ENCODE data around the gene LARGE1.

LARGE1 gene

DNA sequence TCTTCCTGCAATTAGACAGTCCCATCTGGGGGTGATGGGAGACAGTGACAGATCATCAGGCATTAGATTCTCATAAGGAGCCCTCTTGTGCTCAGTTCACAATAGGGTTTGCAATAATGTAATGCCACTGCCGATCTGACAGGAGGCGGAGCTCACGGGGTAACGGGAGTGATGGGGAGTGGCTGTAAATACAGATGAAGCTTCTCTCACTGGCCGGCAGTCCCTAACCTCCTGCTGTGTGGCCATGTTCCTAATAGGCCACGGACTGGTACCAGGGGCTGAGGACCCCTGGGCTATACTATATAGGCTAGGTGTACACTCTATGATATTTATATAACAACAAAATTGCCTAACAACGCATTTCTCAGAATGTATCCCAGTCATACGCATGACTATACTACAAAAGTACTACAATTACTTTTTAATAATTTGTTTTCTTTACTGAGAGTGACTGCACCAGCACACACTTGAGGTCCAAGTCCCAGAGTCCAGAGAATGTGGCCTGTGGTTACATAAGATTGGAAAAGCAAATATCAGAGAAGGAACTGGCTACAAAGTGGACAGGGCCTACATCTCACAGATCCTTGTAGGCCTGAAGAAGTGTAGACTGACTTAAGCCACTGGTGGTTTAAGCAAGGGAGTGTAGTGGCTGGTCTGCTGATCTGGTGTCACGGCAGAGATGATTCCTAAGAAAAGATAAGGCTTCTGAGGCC, 200.0 kb downstream of the LARGE1 start:
- H3K9me3 Mint-ChIP-seq, result peaks cover 6% of the 10 kb centered on the region
- TF ChIP-seq, protein P1, sequence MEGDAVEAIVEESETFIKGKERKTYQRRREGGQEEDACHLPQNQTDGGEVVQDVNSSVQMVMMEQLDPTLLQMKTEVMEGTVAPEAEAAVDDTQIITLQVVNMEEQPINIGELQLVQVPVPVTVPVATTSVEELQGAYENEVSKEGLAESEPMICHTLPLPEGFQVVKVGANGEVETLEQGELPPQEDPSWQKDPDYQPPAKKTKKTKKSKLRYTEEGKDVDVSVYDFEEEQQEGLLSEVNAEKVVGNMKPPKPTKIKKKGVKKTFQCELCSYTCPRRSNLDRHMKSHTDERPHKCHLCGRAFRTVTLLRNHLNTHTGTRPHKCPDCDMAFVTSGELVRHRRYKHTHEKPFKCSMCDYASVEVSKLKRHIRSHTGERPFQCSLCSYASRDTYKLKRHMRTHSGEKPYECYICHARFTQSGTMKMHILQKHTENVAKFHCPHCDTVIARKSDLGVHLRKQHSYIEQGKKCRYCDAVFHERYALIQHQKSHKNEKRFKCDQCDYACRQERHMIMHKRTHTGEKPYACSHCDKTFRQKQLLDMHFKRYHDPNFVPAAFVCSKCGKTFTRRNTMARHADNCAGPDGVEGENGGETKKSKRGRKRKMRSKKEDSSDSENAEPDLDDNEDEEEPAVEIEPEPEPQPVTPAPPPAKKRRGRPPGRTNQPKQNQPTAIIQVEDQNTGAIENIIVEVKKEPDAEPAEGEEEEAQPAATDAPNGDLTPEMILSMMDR (IDR thresholded peaks at IDR 0.05; ENCODE audit: unreplicated experiment in 3 of 3), result no peak
- no peak overlapping the region for H3K27ac Mint-ChIP-seq
- H3K4me3 Mint-ChIP-seq, result no peak overlapping the region
- H3K27me3 Mint-ChIP-seq (ENCODE audit: low read depth), result no peaks in the 10 kb centered on the region
- H3K4me1 Mint-ChIP-seq, result peaks cover 3% of the 10 kb centered on the region
- H3K36me3 Mint-ChIP-seq (ENCODE audit: low read depth), result peaks cover 20% of the 10 kb centered on the region

DNA sequence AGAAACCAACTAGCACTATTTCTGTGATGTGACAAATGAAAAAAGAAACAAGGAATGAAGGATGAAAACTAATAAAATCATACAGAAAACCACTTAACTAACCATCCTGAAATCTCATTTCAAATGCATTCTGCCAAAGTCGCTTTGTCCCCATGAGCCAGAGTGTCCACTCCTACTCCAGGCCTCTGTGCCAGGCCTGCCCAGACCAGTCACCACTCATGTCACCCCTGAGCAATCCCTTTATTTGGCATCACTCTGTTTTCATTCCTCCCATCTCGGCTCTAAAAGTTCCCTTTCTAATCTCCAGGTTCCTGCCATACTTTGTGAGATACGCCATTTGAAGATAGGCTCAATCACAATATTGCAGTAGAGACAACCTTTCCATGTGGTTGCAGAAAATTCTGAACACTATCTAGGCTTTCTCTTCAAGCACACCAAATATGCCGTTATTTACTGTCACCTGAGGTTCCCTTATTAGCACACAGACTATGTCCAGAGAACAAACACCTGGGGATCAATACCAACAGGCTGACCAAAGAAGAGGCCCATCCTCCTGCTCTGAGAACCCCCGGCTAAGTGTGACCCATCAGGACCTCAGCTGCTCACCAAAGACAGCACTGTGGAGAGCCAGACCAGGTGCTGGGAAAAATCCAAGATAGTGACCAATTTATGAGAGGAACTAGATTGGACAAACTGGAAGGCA, 202.4 kb downstream of the LARGE1 start:
- TF ChIP-seq, protein P1 (IDR thresholded peaks at IDR 0.05; ENCODE audit: unreplicated experiment in 3 of 3), result no peak
- Mint-ChIP-seq H3K4me3 (no peak overlapping the region), H3K36me3 (ENCODE audit: low read depth) (peaks cover 42% of the 10 kb centered on the region), H3K27ac (no peak overlapping the region), H3K4me1 (peaks cover 5% of the 10 kb centered on the region), H3K27me3 (ENCODE audit: low read depth) (no peaks in the 10 kb centered on the region), H3K9me3 (peaks cover 26% of the 10 kb centered on the region)

DNA sequence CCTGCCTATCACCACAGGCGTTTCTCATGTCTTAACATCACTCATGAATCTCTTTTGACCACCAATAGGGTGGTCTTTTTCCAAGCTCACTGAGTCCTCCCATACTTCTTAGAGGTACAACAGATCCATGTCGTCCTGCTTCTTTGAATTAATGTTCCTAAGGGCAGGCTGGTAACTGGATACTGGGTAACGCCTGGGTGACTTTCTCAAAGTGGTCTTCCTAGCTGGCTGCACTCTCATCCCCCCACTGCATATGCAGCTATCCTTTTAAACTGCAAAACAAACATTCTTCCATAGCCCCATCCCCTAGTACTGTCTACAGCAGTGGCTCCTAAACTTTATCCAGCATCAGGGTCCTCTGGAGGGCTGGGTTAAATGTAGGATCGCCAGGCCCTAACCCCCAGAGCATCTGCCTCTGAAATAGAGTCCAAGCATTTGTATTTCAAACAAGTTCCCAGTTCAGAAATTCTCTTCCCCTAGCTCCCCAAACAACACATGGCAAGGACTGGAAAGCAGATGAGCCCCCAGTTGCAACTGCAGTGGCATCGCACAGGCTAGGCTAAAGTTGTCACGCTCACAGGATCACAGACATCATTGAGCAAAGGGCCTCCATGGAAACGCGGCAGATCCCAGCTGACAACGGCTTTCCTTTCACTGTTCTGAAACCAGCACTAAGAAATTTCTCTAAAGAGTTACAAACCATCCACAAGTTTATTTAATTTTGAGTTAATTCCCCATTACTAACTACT, 204.9 kb downstream of the LARGE1 start:
- no peaks in the 10 kb centered on the region for H3K27me3 Mint-ChIP-seq (ENCODE audit: low read depth)
- H3K9me3 Mint-ChIP-seq, result peaks cover 38% of the 10 kb centered on the region
- H3K36me3 Mint-ChIP-seq (ENCODE audit: low read depth), result peaks cover 56% of the 10 kb centered on the region
- H3K4me1 Mint-ChIP-seq, result peaks cover 11% of the 10 kb centered on the region
- no peak overlapping the region for H3K4me3 Mint-ChIP-seq
- TF ChIP-seq, protein P1 (IDR thresholded peaks at IDR 0.05; ENCODE audit: unreplicated experiment in 3 of 3), result no peak
- H3K27ac Mint-ChIP-seq, result no peak overlapping the region

DNA sequence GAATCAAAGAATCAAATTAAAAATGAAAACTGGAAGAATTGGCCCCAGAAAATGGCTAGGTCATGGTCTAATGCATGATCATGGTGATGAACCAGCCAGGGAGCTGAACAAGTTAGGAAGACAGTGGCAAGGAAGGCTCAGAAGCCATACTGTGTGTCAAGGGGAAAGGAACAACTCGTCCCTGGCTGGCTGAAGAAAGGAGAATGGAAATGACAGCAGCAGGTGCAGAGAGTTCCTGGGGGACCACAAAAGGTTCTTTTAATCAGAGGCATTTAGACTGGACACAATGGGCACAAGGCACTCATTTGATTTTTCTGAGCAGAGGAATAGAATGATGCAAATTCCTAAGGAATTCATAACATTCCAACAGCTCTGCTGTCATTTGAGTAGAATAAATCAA, 209.9 kb downstream of the LARGE1 start:
- TF ChIP-seq, protein P1 (IDR thresholded peaks at IDR 0.05; ENCODE audit: unreplicated experiment in 3 of 3), result no peak
- peaks cover 19% of the 10 kb centered on the region for H3K4me1 Mint-ChIP-seq

DNA sequence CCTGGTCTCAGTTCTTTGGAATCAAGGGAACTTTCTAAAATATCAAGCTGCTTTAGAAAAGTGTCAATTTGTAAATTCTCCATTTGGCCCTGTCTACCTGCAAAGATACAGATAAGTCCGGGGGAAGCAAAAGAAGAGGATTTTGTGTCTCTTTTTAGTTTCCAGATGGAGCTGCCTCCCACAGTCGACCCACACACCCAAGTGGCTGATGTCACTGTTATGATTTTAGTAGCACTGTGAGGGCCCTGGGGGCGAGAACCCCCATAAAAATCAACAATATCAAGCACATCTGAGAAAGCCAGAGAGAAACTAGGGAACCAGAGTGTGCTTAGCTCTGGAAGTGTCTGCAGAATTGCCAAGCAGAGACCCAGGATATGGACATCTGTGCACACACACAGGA, 212.7 kb downstream of the LARGE1 start:
- TF ChIP-seq, protein P1 (IDR thresholded peaks at IDR 0.05; ENCODE audit: unreplicated experiment in 3 of 3), result no peak
- Mint-ChIP-seq H3K27ac (no peak overlapping the region), H3K4me1 (peaks cover 18% of the 10 kb centered on the region), H3K9me3 (peaks cover 24% of the 10 kb centered on the region), H3K36me3 (ENCODE audit: low read depth) (peaks cover 34% of the 10 kb centered on the region), H3K4me3 (no peak overlapping the region), H3K27me3 (ENCODE audit: low read depth) (no peaks in the 10 kb centered on the region)

More for the DNA sequence above, 209.9 kb downstream of the LARGE1 start:
- Mint-ChIP-seq H3K4me3 (no peak overlapping the region), H3K27ac (peak overlapping the region in 1 of 3 experiments; percentile 34), H3K27me3 (ENCODE audit: low read depth) (no peaks in the 10 kb centered on the region), H3K9me3 (peaks cover 32% of the 10 kb centered on the region), H3K36me3 (ENCODE audit: low read depth) (peaks cover 42% of the 10 kb centered on the region)

All from nephron (organoid).